CD4-positive, alpha-beta T cell treated with Interleukin-17A for 4 hours (primary cell): ENCODE data around the gene RSPH6A.

ENCODE experiments used
- DNase-seq: peaks from one replicate; pipeline ENCODE4 v3.0.0-alpha.2; 2020; ENCODE audit warnings: mixed read lengths

Gene RSPH6A

GRCh38 chr19:45814851-45815480 lies at the start of gene RSPH6A:
RSPH6A (minus strand) TSS chr19:45815308; CDS start chr19:45815176, 132 bp downstream.
- DNase-seq: no peak

- no peak for DNase-seq
These were observed 49.5 kb upstream of the RSPH6A start for GRCh38 chr19:45864629-45865082.

- peak; percentile 69 for DNase-seq
These were observed 48.9 kb upstream of the RSPH6A start, which contains the start of gene FOXA3 for GRCh38 chr19:45863840-45864628. FOXA3 (plus strand) TSS chr19:45864326; CDS start chr19:45864457, 131 bp downstream.

- no peak for DNase-seq
These were observed 48.3 kb upstream of the RSPH6A start for GRCh38 chr19:45863335-45863839.

- peak; percentile 99 for DNase-seq
These were observed 47.6 kb upstream of the RSPH6A start, which contains the start of gene SYMPK for GRCh38 chr19:45862564-45863334. SYMPK (minus strand) TSS chr19:45863147; CDS start chr19:45854495, 8,652 bp downstream.

- DNase-seq: no peak
These were observed 47.1 kb upstream of the RSPH6A start for GRCh38 chr19:45862271-45862563.

- DNase-seq: no peak
These were observed 45.5 kb upstream of the RSPH6A start for GRCh38 chr19:45860359-45861259.

GRCh38 chr19:45854167-45854778 lies 39.2 kb upstream of the RSPH6A start:
- no peak for DNase-seq

GRCh38 chr19:45852983-45853382 lies 37.9 kb upstream of the RSPH6A start:
- DNase-seq: no peak

GRCh38 chr19:45852145-45852750 lies 37.1 kb upstream of the RSPH6A start:
- DNase-seq: no peak

GRCh38 chr19:45848922-45849321 lies 33.8 kb upstream of the RSPH6A start:
- DNase-seq: no peak

- DNase-seq: no peak
These were observed 32.6 kb upstream of the RSPH6A start for GRCh38 chr19:45847663-45848062.

GRCh38 chr19:45842198-45842597 lies 27.1 kb upstream of the RSPH6A start:
- DNase-seq: no peak

- DNase-seq: no peak
These were observed 19.9 kb upstream of the RSPH6A start for GRCh38 chr19:45834970-45835369.

GRCh38 chr19:45828945-45829344 lies 13.8 kb upstream of the RSPH6A start:
- DNase-seq: no peak

GRCh38 chr19:45828523-45828922 lies 13.4 kb upstream of the RSPH6A start:
- DNase-seq: no peak

GRCh38 chr19:45827459-45828093 lies 12.5 kb upstream of the RSPH6A start:
- no peak for DNase-seq

GRCh38 chr19:45826934-45827333 lies 11.8 kb upstream of the RSPH6A start:
- no peak for DNase-seq

- DNase-seq: no peak
These were observed 11.1 kb upstream of the RSPH6A start for GRCh38 chr19:45825917-45826893.

GRCh38 chr19:45825263-45825605 lies 10.1 kb upstream of the RSPH6A start:
- no peak for DNase-seq
